ENCODE measurements around the gene TC2N. TPM values are rescaled to one million over a fixed set of nuclear protein-coding genes. Genes with fewer than 3 reads are reported as not detected.

Gene TC2N
- total RNA-seq, 1 experiment from 2014 or later: 16.4 TPM

DNA sequence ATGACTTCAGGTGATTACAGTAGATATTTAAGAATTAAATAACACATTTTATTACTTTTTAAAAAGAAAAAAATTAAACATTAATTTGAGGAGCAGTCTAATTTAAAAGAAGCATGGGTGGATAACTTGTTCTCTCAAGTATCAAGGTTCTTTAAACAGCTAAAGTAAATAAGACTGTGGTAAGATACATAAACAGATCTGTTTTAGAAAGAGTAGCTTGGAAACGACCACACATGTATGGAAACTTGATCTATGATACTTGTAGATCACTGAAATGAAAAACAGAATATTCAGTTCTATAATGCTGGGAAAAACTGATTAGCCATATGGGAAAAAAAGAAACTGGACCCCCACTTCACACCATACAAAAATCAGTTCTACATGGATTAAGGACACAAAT lies 36.0 kb downstream of the TC2N start:
- Histone ChIP-seq H3K4me2 (ENCODE audit: insufficient read depth, insufficient read length, low read length) (no peak overlapping the region), H3K79me2 (ENCODE audit: insufficient read depth, low read length) (no peaks in the 10 kb centered on the region; the same call in 1 of the 2 replicates), H4K91ac (ENCODE audit: insufficient read length, low read depth, low read length) (no peak overlapping the region), H3K23me2 (ENCODE audit: insufficient read length, low read depth, low read length, poor library complexity, severe bottlenecking) (peaks cover 3% of the 10 kb centered on the region), H4K5ac (ENCODE audit: insufficient read length, low read depth, low read length) (no peak overlapping the region), H2BK5ac (ENCODE audit: insufficient read length, low read length) (no peak overlapping the region), H3K27me3 (ENCODE audit: insufficient read depth, low read length) (no peaks in the 10 kb centered on the region), H3K79me1 (ENCODE audit: insufficient read depth, low read depth, low read length, poor library complexity, severe bottlenecking) (no peaks in the 10 kb centered on the region), H2BK120ac (ENCODE audit: low read depth, low read length, poor library complexity, severe bottlenecking) (no peak overlapping the region), H3K14ac (ENCODE audit: insufficient read depth, low read length) (no peak overlapping the region), H3K9ac (ENCODE audit: extremely low read depth, insufficient read length, low read length) (no peak overlapping the region), H3K27ac (ENCODE audit: insufficient read length, low read depth, low read length) (no peak overlapping the region), H4K20me1 (ENCODE audit: control insufficient read depth, insufficient read depth, insufficient read length) (no peaks in the 10 kb centered on the region), H3K56ac (ENCODE audit: insufficient read length, low read depth, low read length) (no peak overlapping the region), H3K23ac (ENCODE audit: insufficient read length, low read depth, low read length) (no peak overlapping the region), H2BK20ac (ENCODE audit: low read depth, low read length, poor library complexity, severe bottlenecking) (no peak overlapping the region), H3K4ac (ENCODE audit: low read depth, low read length) (no peak overlapping the region), H2AFZ (ENCODE audit: low read length) (no peak overlapping the region), H4K8ac (replicated peaks; ENCODE audit: insufficient read length, low read depth, low read length) (no peak overlapping the region), H3K9me3 (ENCODE audit: control insufficient read depth, low read depth, low read length) (no peaks in the 10 kb centered on the region), H2BK15ac (ENCODE audit: low read depth, low read length) (no peak overlapping the region), H2AK5ac (ENCODE audit: insufficient read length, low read length) (no peak overlapping the region), H3K4me1 (ENCODE audit: insufficient read depth, low read length) (peaks cover 2% of the 10 kb centered on the region; the same call in 1 of the 2 replicates), H3K18ac (ENCODE audit: insufficient read length, low read depth, low read length) (no peak overlapping the region), H2BK12ac (ENCODE audit: insufficient read length, low read depth, low read length) (no peak overlapping the region), H3T11ph (ENCODE audit: low read length) (no peak overlapping the region)
- WGBS (ENCODE audit: extremely low coverage, insufficient read length, low lambda C conversion rate): no CpG with 5 or more reads among the region's 1 CpG
- H3K4me3 Mint-ChIP-seq: no peak overlapping the region
- TF ChIP-seq, protein P1, sequence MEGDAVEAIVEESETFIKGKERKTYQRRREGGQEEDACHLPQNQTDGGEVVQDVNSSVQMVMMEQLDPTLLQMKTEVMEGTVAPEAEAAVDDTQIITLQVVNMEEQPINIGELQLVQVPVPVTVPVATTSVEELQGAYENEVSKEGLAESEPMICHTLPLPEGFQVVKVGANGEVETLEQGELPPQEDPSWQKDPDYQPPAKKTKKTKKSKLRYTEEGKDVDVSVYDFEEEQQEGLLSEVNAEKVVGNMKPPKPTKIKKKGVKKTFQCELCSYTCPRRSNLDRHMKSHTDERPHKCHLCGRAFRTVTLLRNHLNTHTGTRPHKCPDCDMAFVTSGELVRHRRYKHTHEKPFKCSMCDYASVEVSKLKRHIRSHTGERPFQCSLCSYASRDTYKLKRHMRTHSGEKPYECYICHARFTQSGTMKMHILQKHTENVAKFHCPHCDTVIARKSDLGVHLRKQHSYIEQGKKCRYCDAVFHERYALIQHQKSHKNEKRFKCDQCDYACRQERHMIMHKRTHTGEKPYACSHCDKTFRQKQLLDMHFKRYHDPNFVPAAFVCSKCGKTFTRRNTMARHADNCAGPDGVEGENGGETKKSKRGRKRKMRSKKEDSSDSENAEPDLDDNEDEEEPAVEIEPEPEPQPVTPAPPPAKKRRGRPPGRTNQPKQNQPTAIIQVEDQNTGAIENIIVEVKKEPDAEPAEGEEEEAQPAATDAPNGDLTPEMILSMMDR (conservative IDR thresholded peaks at IDR 0.05): no peak
- H3K9me3 Mint-ChIP-seq: peaks cover 7 to 10% of the 10 kb centered on the region in 2 experiments; a peak in 4 of 5 replicates
- DNase-seq: no peak
- H3K4me1 Mint-ChIP-seq: peaks cover 49 to 53% of the 10 kb centered on the region in 2 experiments
- peaks cover 6% of the 10 kb centered on the region; the same call in 1 of the 2 replicates for H3K27me3 Mint-ChIP-seq (ENCODE audit: low read depth)
- peaks cover 2 to 14% (median 4%) of the 10 kb centered on the region in 3 experiments; a peak in 5 of 7 replicates for H3K36me3 Mint-ChIP-seq (ENCODE audit: insufficient read depth in 1 of 3, low read depth in 3 of 3)
- H3K27ac Mint-ChIP-seq: peak overlapping the region; percentile 7 to 92 (median 22); a peak in 3 of 7 replicates
